Vagina (tissue), 2 donors: ENCODE results near the gene COQ8A. TPM values are rescaled to one million over a fixed set of nuclear protein-coding genes. Genes with fewer than 3 reads are reported as not detected.

ENCODE experiments used
- DNase-seq, 2 donors: peaks; one replicate each; pipeline ENCODE4 v3.0.0-alpha.2; 2017; ENCODE audit errors: extremely low spot score in 2 of 2
- H3K27ac ChIP-seq: fragments of 200-600 bp; sonication (generic); one replicate; pipeline ENCODE4 v1.5.1; 2019
- H3K27me3 ChIP-seq: fragments of 200-600 bp; sonication (generic); one replicate; pipeline ENCODE4 v1.5.1; 2019
- H3K36me3 ChIP-seq, 2 donors: fragments of 200-600 bp; sonication (generic); one replicate each; pipeline ENCODE4 v1.5.1; 2017 to 2019
- H3K4me1 ChIP-seq: fragments of 200-600 bp; sonication (generic); one replicate; pipeline ENCODE4 v1.5.1; 2019
- H3K4me3 ChIP-seq, 2 donors: fragments of 200-600 bp; sonication (generic); 1 replicate in 1 of 2; 2 replicates in 1 of 2; pipeline ENCODE4 v1.5.1; 2016 to 2019
- H3K9me3 ChIP-seq: fragments of 200-600 bp; sonication (generic); one replicate; pipeline ENCODE4 v1.5.1; 2019
- CTCF ChIP-seq, 3 experiments: fragments of 450-650 bp in 2 of 3; fragments of 200-600 bp in 1 of 3; sonication (generic) in 1 of 3; IDR thresholded peaks; one replicate each; pipeline ENCODE4 v1.5.1; 2017 to 2019; ENCODE audit warnings: antibody characterized with exemption in 3 of 3, mild to moderate bottlenecking in 2 of 3, moderate library complexity in 2 of 3
- POLR2A ChIP-seq, 2 donors: fragments of 450-650 bp; IDR thresholded peaks; one replicate each; pipeline ENCODE4 v1.6.1; 2017; ENCODE audit warnings: antibody characterized with exemption in 2 of 2, mild to moderate bottlenecking in 2 of 2, moderate library complexity in 2 of 2
- POLR2AphosphoS5 ChIP-seq, 2 donors: sonication (generic); formaldehyde crosslinking; IDR thresholded peaks; one replicate each; pipeline ENCODE4 v1.9.0; 2017; ENCODE audit warnings: antibody characterized with exemption in 2 of 2, mild to moderate bottlenecking in 2 of 2, low read depth in 1 of 2; ENCODE audit not compliant: insufficient read depth in 1 of 2
- intact Hi-C: fragments of 100-400 bp; cut with DNase I; formaldehyde crosslinking; loops from one replicate; pipeline ENCODE4 v1.15.1; 2023
- total RNA-seq: library from RNA; depleted of rRNA; stranded (reverse); fragments of >200 nt; gene quantifications from one replicate; pipeline ENCODE4 v1.2.3, GENCODE V29; 2016

The COQ8A gene
- total RNA-seq, 1 donor from 2014 or later = 44.9 TPM

GRCh38 chr1:226973898-226974543, 33.9 kb downstream of the COQ8A start:
- peaks cover 25% of the 10 kb centered on the region for H3K4me1 ChIP-seq
- peaks cover 0 to 11% of the 10 kb centered on the region in 2 donors for H3K36me3 ChIP-seq
- H3K9me3 ChIP-seq = no peaks in the 10 kb centered on the region
- H3K27ac ChIP-seq = peak overlapping the region; percentile 82
- H3K4me3 ChIP-seq = peak overlapping the region in 1 of 2 donors; percentile 17
- DNase-seq = peak in 1 of 2 donors; percentile 94
- intact Hi-C loops = loop anchor here (2.0 kb wide), 1 partner anchor 33 kb away; the partner anchor contains the start of gene COQ8A
- no peaks in the 10 kb centered on the region for H3K27me3 ChIP-seq
- TF ChIP-seq POLR2A (IDR thresholded peaks at IDR 0.05) (peak in 1 of 2 donors; percentile 15), CTCF (IDR thresholded peaks at IDR 0.05) (no peak), POLR2AphosphoS5 (IDR thresholded peaks at IDR 0.05; ENCODE audit: insufficient read depth in 1 of 2, low read depth in 1 of 2) (peak; percentile 60 to 75)

GRCh38 chr1:226974544-226975258, 34.6 kb downstream of the COQ8A start:
- H3K4me1 ChIP-seq = peaks cover 25% of the 10 kb centered on the region
- no peaks in the 10 kb centered on the region for H3K27me3 ChIP-seq
- H3K4me3 ChIP-seq = peak overlapping the region in 1 of 2 donors; percentile 17
- DNase-seq = no peak
- peaks cover 0 to 11% of the 10 kb centered on the region in 2 donors for H3K36me3 ChIP-seq
- H3K27ac ChIP-seq = peak overlapping the region; percentile 82
- TF ChIP-seq CTCF (IDR thresholded peaks at IDR 0.05) (no peak), POLR2AphosphoS5 (IDR thresholded peaks at IDR 0.05; ENCODE audit: insufficient read depth in 1 of 2, low read depth in 1 of 2) (no peak), POLR2A (IDR thresholded peaks at IDR 0.05) (no peak)
- H3K9me3 ChIP-seq = no peaks in the 10 kb centered on the region
- intact Hi-C loops = no loop called here

- intact Hi-C loops = no loop called here
- H3K36me3 ChIP-seq = peaks cover 0 to 2% of the 10 kb centered on the region in 2 donors
- peak overlapping the region; percentile 82 for H3K27ac ChIP-seq
- H3K27me3 ChIP-seq = no peaks in the 10 kb centered on the region
- no peak for TF ChIP-seq CTCF (IDR thresholded peaks at IDR 0.05)
- no peak for TF ChIP-seq POLR2A (IDR thresholded peaks at IDR 0.05)
- no peak for TF ChIP-seq POLR2AphosphoS5 (IDR thresholded peaks at IDR 0.05; ENCODE audit: insufficient read depth in 1 of 2, low read depth in 1 of 2)
- no peak for DNase-seq
- peaks cover 25% of the 10 kb centered on the region for H3K4me1 ChIP-seq
- no peaks in the 10 kb centered on the region for H3K9me3 ChIP-seq
- no peak overlapping the region for H3K4me3 ChIP-seq
Measured at GRCh38 chr1:226975259-226976250, 35.5 kb downstream of the COQ8A start.

- no peaks in the 10 kb centered on the region for H3K36me3 ChIP-seq
- H3K27ac ChIP-seq = no peak overlapping the region
- no peaks in the 10 kb centered on the region for H3K27me3 ChIP-seq
- H3K4me3 ChIP-seq = no peak overlapping the region
- intact Hi-C loops = no loop called here
- peaks cover 25% of the 10 kb centered on the region for H3K4me1 ChIP-seq
- H3K9me3 ChIP-seq = no peaks in the 10 kb centered on the region
- no peak for DNase-seq
- TF ChIP-seq POLR2AphosphoS5 (IDR thresholded peaks at IDR 0.05; ENCODE audit: insufficient read depth in 1 of 2, low read depth in 1 of 2) (no peak), CTCF (IDR thresholded peaks at IDR 0.05) (no peak), POLR2A (IDR thresholded peaks at IDR 0.05) (no peak)
Measured at GRCh38 chr1:226976276-226976977, 36.3 kb downstream of the COQ8A start.
